GM19397 (cell line): ENCODE results near the gene CREG2.

Experiments used
- ATAC-seq: cut with Tn5 transposase; IDR thresholded peaks from one replicate; pipeline ENCODE4 v1.9.1; 2021; ENCODE audit warnings: mild to moderate bottlenecking, moderate library complexity; ENCODE audit not compliant: unreplicated experiment

Gene CREG2

DNA sequence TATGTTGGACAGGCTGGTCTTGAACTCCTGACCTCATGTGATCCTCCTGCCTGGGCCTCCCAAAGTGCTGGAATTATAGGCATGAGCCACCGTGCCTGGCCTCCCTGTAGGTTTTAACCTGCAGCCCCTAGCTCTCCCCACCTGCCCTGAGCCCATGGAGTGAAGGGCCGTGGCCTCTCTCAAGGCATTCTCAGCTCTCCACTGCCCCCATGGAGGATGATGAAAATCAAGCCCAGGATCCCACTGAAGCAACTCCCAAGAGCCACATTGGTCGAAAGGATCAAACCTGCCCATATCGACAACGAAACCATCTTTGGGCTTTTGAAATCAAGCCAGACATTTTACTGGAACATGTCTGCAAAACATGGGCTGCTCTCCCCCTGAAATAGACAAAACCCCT is 22.4 kb upstream of the CREG2 start:
- no peak for ATAC-seq

DNA sequence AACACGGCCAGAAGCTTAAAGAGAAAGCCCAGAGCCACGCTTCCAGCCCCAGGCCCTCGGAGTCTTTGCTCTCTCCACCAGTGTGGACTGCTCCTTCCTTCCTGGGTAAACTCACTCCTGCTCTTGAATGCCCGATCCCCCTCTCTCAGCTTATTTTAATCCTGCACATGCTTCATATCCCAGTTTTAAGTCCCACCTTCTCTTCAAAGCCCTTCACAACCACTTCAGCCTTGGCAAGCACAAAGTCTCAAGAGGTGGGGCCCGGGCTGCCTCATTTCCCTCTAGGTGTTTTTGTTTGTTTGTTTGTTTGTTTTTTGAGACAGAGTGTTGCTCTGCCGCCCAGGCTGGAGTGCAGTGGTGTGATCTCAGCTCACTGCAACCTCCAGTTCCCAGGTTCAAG is 21.6 kb upstream of the CREG2 start:
- no peak for ATAC-seq

DNA sequence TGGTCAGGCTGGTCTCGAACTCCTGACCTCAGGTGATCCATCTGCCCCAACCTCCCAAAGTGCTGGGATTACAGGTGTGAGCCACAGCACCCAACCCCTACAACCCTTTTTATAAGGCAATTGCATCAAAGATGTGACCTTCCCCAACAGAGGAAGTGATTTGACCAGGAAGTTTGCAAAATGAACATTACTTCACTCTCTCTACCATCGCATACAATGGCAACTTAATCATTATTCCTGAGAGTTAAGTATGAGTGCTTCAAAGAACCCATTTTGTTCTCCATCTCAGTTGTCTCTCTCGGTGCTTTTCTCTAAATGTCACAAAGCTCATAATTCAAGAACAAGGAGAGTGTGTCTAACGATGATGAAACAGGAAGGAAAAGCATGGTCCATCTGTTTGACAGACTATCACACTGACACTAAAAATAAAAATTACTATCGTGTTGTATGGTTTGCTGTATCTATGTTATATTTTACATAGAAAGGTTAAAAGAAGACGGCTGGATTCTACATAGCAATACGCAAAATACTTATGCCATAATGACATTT is 18.1 kb upstream of the CREG2 start:
- no peak for ATAC-seq

DNA sequence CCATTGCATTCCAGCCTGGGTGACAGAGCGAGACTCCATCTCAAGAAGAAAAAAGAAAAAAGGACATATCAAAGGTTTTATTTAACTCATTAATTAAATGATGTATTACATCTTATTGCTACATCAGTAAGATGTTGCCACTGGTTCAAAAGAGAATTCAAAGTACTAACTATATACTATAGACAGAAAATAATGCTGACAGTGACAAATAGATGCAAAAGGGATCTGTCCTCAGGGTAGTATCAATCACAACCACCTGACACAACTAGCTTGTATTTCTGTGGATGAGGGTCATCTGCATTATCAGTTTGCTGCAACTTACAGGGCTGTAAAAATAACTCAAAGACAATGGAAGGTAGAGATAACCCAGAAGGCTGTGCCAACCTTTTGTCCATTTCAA is 16.4 kb upstream of the CREG2 start:
- no peak for ATAC-seq

DNA sequence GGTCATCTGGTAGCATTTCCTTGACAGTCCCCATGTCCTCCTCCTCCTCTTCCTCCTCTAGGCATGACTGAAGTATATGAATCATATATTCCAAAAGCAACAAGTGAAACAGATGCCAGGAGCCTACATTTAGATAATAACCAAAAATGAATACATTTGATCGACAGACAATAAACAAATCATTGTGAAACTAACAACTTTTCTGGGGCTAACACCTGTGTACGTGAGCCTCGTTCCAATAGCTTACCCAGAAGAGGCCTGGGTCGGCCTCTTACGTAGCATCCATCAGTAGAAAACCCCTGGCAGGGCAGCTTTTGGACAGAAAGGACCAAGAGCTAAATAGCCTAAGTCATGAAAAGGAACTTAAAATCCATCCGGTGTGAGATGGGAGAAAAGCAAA is 15.3 kb upstream of the CREG2 start:
- ATAC-seq: no peak

DNA sequence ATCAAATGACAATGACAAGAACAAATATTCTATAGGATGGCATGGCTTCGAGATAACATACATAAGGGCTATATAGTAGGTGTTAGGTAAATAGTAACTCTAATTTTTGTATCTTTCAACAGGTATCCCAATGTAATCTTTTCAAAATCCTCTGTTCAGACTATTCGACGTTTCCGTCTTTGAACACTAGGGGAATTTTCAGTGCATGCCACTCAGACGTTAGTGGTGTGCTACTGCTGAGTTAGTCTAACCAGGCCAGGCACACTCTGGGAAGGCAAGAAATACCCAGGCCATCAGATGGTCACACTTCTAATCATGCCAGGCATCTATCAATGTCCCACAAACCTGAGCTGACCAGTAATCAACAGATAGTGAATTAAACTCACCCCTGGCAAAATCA is 14.6 kb upstream of the CREG2 start:
- ATAC-seq: no peak

DNA sequence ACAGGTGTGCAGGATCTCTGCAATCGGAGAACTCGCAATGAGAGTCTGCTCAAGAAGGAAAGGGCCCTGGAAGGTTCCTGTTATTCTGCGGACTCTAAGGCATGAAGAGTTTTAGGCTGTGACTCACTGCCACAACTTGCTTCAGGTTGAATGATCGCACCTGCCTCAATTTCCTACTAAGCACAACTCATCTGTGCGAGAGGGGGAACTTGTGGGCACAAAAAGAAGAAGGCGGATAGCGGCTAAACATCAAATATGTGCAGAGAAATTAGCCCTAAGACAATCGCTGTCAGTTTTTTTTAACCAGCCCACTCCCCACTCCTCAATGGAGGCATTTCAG is 14.0 kb upstream of the CREG2 start:
- no peak for ATAC-seq

DNA sequence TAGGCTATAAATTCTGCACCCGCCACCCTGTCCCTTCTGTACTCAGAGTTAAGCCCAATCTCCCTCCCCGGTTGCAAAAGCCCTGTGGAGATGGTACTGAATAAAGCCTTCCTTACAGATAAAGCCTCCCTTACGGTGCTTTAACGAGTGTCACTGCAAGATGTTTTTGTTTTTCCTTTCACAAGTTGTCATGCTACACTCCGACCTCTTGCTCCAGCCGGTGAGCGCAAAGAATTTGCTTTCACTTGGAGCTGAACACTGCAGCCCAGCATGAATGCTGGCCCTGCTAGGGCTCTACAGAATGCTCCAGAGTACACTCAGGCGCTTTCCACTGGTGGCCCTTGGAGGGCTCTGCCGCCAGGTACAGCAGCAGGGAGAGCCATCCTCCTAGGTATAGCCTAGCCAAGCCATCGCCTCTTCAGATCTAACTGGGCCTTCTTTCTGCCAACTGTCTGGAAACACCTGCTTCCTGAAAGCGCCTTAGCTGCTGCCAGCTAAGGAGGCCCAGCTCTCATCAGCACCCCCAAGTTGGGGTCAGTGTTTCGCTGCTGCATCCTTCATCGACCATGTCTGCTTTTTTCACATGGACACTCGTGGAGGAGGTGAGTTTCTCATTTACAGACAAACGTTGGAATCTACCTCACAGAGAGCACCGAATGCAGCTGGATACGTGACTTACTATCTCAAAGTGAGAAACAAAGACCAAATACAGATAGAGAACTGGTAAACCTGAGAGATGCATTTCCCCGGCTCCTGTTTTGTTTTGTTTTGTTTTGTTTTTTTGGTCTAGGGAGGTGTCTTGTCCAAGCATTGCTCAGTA is 13.4 kb upstream of the CREG2 start:
- no peak for ATAC-seq

DNA sequence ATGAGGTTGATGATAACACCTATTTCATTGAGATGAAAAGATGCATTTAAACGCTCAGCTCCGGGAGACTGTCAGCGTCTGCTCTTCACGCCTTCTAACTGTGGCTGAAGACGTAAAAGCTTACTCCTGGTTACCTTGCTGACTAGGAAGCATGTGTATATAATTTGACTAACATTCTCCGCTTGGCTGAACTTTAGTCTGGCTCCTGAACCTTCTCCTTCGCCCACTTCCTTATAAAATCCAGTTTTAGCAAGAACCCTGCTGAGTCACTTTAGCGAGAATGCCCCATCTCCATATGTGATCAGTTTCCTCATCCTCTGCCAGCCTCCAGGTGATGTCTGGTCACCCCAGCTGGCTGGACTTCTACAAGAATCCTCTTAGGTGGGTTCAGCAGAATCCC is 12.7 kb upstream of the CREG2 start:
- no peak for ATAC-seq

DNA sequence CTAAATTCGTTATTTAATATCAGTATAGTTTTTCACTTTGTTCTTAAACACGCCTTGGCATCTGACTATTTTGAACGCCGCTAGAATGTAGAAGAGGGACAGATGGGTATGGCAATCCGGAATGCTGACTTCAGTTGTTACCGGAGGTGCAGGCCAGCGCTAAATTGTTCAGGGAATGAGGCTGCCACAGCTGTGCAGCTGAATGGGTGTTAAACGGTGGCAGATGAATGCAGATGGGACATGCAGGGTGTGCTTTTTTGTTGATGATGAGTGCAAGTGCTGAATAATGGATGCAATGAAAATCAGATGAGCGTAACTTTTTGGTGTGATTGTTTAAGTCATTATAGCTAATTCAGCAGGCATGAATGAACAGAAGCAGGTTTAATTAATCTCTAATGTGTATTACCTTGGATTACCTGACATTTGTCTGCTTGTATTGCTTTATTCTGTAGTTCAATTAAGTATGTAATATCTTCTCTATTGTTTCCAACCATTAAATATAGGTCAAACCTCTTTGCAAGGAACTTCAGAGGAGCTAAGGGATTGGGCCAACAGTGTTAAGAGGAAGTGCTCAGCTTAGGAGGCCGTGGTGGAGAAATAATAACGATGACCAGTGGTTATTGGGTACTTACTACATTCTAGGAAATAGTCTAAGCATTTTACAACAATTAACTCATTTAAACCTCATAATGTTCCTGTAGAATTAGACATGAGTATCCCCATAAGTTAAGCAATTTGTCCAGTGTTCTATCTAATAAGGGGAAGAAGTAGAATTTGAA is 11.9 kb upstream of the CREG2 start:
- ATAC-seq: no peak

DNA sequence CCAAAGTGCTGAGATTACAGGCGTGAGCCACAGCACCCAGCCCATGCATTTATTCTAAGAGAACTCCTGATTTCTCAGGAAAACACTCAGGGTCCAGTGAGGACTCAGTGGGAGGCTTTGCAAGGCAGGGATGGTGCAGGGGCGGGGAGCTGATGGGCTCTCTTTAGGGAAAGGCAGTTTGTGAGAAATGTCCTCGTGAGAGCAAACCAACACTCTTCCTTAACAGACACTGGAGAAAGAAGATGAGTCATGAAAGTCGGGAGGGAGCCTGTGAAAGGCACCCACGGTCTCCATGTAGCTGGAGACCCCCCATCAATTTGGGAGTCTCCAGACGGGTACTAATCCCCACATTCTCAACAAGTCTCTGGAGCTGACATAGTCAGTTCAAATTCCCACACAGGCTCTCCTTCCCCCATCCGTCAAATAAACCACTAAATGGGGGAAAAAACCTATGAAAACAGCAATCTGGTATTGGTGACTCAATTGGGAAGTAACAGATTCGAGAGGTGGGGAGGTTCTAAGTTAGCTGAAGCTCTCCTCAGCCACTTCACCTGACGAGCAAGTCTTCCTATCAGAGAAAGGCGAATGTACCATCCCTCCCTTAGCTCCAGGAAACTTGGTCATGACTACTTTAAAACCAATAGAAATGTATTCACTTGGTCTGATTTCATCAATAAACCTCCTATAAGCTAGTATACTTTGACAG is 11.0 kb upstream of the CREG2 start:
- ATAC-seq: no peak

DNA sequence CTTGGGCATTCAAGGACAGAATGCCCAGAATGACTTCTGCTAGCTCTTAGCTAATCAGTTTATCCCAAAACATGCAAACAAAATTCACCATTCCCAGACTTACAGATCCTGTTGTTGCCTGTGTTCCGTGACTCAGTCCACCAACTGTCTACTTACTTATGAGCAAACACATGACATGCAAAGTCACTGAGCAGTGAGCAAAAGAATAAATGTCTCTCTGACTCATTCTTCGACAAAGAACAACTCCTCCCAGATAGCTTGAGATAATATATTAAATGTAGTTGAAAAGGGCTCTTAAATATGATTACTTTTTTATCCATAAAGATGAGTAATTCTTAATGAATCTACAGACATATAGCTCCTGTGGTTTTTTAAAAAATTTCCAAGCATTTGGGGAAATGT is 9.0 kb upstream of the CREG2 start:
- no peak for ATAC-seq

DNA sequence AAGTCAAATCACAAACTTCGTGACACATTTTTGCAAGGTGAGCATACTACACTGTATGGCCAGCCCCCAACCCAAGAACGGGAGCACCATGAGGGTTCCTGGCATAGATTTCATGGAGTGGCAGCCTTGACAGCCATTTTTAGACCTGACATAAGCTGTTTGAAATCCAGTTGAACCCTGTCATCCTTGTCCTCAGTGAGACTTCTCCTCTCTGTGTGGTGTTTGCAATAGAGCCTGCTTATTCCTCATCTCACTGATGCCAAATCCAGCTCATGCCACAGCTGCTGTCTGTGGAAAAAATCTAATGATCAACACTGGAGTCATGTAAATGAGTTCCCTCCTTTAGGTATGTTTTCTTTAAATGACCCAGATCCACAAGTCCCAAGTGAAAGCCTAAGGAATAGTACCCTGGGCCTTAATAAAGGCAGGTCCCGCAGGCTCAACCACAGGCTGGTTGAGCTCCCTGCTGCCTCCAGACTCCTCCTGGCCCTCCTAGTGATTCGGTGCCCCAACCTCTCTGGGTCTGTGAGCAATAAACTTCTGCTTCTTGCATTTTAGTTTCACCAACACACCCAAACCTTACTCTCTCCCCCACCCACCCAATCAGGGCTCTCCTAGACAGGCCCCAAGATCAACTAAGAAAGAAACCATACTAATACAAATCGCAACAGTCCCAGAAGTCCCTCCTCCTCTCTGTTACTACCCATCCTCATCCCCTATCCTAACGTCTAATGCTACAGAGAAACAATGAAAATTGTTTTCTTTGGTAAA is 8.4 kb upstream of the CREG2 start:
- ATAC-seq: no peak

DNA sequence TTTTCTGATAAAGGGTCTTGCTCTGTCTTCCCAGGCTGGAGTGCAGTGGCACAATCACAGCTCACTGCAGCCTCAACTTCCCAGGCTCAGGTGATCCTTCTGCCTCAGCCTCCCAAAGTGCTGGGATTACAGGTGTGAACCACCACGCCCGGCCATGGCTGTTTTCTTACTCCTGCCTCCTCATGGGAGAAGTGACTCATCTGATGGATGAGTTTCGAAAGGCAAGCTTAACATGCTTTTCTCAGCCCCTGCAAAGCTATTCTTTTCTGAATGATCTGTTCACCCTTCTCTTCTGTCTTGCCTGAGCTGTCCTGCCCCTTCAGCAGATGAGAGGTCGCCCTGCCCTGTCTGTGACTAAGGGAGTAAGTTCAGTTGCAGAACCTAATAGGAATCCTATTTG is 929 bp upstream of the CREG2 start:
- no peak for ATAC-seq

DNA sequence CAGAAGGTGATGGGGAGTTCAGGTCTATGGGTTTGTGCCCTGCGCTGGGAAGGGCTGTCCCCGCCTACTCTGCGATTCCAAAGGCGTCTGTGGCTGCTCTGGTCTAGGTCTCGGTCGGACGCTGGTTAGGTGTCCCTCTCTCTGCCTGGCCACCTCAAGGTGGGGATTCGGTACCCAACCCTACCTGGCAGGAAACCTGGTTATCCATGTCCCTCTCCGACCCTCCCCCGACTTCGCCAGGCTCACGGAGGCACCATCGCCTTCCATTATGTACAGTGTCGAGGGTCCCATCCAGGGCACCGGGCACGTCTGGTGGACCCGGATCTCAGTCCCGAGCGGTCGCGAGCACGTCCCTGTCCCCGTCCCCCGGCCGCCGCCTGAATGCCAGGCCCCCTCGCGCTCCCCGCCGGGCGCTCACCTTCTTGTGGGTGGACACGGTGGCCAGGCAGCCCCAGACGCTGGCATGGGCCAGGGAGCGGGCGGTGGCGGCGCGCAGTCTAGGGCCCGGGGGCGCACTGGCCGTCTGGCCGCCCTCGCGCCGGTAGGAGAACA is 628 bp downstream of the CREG2 start:
- ATAC-seq: no peak

DNA sequence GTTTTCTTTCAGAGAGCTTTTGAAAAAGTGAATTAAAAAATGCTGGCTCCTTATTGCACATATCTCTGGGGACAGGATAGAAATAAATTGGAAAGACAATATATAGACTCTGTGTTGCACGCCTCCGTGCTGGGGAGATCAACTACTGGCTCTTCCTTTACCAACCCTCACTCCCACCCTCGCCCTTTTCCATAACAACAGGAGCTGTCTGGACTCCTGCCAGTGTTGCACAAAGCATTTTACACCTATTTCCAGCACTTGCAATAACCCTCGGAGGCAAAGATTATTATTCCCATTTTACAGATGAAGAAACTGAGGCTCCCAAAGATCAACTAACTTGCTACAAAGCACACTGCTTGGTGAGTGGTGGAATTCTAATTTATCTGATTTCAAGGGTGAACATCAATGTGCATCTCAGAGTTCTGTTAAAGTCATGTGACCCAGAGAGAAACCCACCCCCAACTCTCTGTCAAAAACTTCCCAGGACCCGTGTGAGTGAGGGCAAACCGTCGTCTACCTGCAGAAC is 4.2 kb downstream of the CREG2 start:
- no peak for ATAC-seq

DNA sequence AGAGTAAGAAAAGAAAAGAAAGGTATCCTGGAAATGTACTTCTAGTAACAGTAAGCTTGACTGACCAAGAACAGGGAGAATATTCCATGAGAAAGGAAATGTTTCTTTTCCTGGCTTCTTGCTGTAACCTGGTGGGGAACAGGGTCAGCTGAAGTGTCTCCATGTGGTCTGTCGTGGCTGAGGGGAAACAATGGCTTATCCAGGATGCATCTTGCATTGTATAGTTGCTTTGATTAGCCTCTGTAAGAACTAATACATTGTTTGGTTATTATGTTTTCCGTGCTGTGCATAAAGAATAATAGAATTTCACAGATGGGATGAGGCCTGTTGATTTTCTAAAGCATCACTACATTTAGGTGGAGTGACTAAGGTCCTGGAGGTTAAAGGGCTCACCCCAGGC is 4.9 kb downstream of the CREG2 start:
- ATAC-seq: no peak

DNA sequence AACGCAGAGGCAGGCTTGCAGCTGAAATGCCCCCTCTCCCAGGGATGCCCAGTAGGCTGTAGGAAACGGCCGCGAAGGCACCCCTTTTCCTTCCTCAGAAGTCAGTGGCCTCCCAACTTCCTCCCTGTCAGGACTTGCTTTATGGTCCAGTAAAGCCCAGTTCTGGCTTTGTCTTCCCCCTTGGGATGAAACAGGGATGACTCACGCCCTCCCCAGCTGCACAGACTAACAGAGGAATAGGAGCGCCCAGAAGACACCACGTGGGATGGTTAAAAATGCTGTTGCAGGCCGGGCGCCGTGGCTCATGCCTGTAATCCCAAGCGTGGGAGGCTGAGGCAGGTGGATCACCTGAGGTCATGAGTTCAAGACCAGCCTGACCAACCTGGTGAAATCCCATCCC is 6.9 kb downstream of the CREG2 start:
- no peak for ATAC-seq

DNA sequence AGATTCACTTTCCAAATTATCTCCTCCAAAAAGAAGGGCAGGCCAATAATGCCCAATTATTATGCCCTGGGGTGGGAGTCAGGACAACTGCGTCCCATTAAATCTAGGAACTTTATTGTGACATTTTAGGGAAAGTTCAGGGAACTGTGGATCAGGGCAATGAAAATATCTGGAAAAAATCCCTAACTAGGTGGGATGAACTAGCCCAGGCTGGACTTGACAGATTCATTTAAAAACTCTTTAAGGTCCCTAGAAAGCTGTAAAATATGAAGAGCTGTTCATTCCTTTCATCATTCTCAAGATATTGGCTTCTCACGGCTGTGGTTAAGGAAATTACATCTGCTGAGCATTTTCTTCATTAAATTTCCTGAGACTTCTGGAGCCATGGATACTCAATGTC is 8.2 kb downstream of the CREG2 start:
- ATAC-seq: no peak

DNA sequence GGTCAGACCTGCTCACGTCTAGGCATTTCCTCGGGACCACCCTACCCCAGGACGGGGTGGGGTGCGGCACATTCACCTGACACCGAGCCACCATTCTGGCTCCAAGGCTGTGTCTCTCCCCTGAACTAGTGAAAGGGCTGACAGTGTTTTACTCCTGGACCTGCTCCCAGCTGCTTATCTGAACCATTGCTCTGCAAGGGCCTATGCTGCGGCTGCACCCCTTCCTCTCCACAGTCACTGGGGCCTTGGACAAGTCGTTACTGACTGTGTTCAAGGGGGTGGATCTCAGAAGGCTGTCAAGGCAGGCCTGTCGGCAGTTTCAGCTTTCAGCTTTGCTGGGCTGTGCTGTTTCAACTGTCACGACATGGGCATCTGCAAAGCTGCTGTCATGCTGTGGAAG is 11.7 kb downstream of the CREG2 start:
- ATAC-seq: no peak
